NCI-H446 (cell line): ENCODE data around the gene ARSJ.

Experiments used
- DNase-seq, 2 experiments: peaks; one replicate each; lab custom pipeline; 2025; lab: John Stamatoyannopoulos, UW

Gene ARSJ

GRCh38 chr4:113899271-113900070 is 80.0 kb downstream of the ARSJ start:
- DNase-seq, result no peak

- no peak for DNase-seq
These were observed 85.9 kb downstream of the ARSJ start for GRCh38 chr4:113893546-113893945.

GRCh38 chr4:113888006-113888405 is 91.4 kb downstream of the ARSJ start:
- no peak for DNase-seq

GRCh38 chr4:113885291-113885690 is 94.2 kb downstream of the ARSJ start:
- no peak for DNase-seq

GRCh38 chr4:113884655-113885054 is 94.8 kb downstream of the ARSJ start:
- no peak for DNase-seq

GRCh38 chr4:113882668-113883067 is 96.8 kb downstream of the ARSJ start:
- DNase-seq, result no peak

GRCh38 chr4:113881256-113881655 is 98.2 kb downstream of the ARSJ start:
- peak in 1 of 2 experiments; percentile 1 for DNase-seq

- peak; percentile 25 to 40 for DNase-seq
These were observed 99.0 kb downstream of the ARSJ start for GRCh38 chr4:113880240-113881028.

- peak in 1 of 2 experiments; percentile 44 for DNase-seq
These were observed 100.8 kb downstream of the ARSJ start for GRCh38 chr4:113878668-113879067.

- no peak for DNase-seq
These were observed 105.0 kb downstream of the ARSJ start for GRCh38 chr4:113874480-113874879.

GRCh38 chr4:113873508-113873907 is 105.9 kb downstream of the ARSJ start:
- no peak for DNase-seq

- no peak for DNase-seq
These were observed 106.8 kb downstream of the ARSJ start for GRCh38 chr4:113872426-113873260.

GRCh38 chr4:113871080-113871479 is 108.4 kb downstream of the ARSJ start:
- DNase-seq, result no peak

- DNase-seq, result no peak
These were observed 109.6 kb downstream of the ARSJ start for GRCh38 chr4:113869743-113870375.

- no peak for DNase-seq
These were observed 112.8 kb downstream of the ARSJ start for GRCh38 chr4:113866611-113867010.

GRCh38 chr4:113858924-113859323 is 120.5 kb downstream of the ARSJ start:
- DNase-seq, result no peak

GRCh38 chr4:113851816-113852215 is 127.6 kb downstream of the ARSJ start:
- no peak for DNase-seq
